Smooth muscle cell of the brain vasculature (primary cell): ENCODE data around the gene DMXL2.
"Not testable (repeated sequence)": the region's sequence is repeated elsewhere in the genome, so short reads cannot be mapped to it uniquely, and the experiment has no call there.

Source experiments
- DNase-seq: peaks from one replicate; pipeline ENCODE4 v3.0.0-alpha.2; 2012; ENCODE audit warnings: low read depth, low spot score

DMXL2 gene

DNA sequence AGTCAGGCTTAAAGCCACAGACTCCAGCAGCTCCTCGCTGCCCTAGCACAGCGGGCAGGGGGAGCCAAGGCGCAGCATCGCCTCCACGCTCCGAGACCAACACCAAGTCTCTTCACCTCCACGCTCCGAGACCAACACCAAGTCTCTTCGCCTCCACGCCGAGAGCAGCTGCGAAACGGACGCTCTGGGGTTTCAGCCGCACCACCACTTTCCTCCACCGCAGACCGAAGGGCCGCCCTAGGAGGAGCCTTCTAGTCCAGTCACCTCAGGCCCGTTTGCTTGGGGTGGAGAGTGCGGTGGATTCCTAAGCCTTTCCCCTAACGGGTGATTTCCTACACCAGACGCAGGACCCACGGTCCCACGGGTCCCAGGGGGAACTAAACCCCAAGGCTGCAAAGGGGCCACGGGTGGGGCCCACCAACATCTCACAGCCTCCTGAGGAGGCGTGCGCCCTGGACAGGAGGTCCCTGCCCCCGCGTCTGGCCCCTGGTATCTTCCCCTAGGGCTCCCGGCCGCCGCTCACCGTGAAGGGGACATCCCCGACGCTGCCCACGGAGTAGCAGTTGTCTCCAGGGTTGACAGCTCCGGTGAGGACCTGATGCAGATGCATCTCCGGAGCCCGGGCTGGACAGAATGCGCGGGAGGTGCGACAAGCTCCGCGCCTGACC lies 501 bp downstream of the DMXL2 start:
- peak; percentile 17 for DNase-seq

DNA sequence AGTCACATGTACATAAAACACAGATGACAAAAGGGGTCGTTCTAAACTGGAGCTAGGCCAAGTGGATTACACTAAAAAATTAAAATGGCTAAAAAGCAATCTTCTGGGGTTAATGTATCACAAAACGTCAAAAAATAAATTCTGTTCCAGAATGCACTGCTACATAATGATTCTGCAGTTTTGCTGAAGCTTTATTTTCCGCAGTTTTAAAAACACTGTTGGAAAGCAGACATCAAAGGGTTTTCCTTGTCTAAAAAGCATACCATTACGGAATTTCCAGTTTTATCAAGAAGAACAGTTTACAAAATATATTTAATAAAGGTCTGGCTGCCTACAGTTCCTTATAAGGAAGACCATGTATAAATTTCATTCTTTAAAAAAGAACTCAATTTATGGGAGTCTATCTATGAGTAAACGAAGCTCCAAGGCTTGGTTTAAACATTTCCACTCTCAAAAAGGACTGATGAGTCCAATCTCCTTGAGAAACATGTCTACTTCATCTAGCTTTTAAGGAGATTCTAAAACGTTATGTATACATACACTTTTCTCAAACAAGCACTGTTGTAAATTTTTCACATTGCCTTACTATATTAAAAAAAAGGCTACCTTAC lies 1.3 kb downstream of the DMXL2 start:
- no peak for DNase-seq

DNA sequence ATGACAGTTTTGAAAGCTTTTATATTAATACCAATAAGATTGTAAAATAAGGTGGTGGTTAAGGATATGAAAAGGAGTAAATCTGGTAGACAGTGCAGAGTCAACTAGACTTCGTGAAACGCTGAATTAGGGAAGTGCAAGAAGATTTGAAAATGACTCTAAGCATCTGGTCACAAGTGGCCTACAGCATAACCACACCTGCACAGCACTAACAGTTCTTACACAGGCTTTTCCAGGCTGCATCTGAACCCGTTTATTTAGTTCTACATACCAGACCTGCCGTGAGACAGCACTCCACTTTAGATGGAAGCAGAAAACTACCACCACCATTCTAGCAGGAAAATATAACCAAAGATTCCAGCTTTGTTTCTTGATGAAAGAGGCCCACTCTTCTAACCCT lies 1.9 kb downstream of the DMXL2 start:
- no peak for DNase-seq

DNA sequence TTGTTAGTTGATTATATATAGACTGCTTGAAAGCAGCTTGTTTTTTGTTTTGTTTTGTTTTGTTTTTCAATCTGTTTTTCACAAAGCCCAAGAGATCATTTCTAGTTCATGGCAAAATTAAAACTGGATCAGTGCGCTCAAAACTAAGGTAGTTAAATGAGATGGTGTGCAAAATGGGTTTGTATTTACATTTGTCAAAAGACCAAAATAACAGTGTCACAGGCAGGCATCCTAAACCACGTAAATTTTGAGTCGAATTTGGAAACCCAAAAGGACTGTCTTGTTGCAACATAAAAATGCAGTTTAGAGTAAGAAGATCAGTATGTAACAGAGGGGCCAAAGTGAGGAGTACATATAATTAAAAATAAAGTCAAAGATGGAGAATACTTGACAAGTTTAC lies 2.4 kb downstream of the DMXL2 start:
- no peak for DNase-seq

- no peak for DNase-seq
Observed at GRCh38 chr15:51619331-51620035, 3.1 kb downstream of the DMXL2 start.

DNA sequence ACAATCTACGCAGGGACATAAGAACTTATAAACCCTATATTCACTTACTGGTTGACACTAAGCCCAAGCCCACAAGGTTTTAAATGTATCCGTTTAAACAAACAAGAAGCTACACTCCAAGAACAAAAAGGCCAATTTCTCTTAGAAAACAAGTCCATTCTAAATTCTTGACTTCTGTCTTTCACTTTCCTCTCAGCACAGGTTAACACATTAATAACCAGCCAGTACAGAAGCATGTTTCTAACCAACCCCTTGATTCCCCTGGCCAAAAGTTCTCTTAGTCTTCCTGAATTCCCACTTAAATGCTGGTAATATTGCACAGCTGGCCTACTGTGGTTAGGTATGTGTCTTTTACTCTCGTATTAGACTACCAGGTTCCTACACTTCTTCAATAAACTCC lies 4.7 kb downstream of the DMXL2 start:
- DNase-seq = no peak

DNA sequence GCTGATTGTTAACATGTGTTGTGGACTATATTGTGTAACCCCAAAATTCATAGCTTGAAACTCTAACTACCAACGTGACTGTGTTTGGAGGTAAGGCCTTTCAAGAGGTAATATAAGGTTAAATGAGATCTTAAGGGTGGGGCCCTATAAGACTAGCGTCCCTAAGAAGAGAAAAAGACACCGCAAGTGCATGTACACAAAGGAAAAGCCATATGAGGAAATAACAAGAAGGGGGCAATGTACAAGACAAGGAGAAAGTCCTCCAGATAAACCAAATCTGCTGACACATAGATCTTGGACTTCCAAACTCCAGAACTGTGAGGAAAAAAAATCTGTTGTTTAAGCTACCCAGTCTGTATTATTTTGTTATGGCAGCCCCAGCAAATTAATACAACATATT lies 8.6 kb downstream of the DMXL2 start:
- DNase-seq = no peak

DNA sequence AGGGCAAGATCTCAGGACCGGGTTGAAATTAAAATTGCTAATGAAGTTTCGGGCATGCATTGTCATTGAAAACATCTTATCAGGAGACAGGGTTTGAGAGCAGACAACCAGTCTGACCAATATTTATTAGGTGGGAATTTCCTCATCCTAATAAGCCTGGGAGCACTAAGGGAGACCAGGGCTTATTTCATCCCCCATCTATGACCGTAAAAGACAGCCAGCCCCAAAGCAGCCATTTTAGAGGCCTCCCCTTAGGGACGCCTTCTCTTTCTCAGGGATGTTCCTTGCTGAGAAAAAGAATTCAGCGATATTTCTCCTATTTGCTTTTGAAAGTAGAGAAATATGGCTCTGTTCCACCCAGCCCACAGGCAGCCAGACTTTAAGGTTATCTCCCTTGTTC lies 9.9 kb downstream of the DMXL2 start:
- not testable (repeated sequence) for DNase-seq

DNA sequence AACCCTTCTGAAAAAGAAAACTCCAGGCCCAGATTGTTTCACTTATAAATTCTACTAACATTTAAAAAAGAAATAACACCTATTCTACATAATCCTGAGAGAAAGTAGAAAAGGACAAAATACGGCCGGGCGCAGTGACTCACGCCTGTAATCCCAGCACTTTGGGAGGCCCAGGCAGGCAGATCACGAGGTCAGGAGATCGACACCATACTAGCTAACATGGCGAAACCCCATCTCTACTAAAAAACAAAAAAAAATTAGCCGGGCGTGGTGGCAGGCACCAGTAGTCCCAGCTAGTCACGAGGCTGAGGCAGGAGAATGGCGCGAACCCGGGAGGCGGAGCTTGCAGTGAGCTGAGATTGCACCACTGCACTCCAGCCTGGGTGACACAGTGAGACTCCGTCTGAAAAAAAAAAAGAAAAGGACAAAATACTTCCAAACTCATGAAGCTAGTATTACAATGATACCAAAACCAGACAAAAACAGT lies 19.1 kb downstream of the DMXL2 start:
- DNase-seq = not testable (repeated sequence)

DNA sequence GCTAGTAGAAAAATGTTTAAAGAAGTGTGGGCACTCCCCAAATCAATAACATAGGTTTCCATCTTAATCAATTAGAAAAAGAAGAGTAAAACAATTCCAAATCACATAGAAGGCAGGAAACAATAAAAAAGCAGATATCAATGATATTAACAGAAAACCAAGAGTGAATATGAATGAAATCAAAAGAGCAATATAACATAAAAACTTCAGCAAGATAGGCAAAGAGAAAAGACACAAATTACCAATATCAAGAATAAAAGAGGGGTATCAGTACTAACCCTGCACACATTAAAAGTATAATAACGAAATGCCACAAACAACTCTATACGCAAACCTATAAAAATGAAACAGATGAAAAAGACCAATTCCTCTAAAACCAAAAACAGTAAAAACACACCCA lies 19.6 kb downstream of the DMXL2 start:
- DNase-seq = no peak

DNA sequence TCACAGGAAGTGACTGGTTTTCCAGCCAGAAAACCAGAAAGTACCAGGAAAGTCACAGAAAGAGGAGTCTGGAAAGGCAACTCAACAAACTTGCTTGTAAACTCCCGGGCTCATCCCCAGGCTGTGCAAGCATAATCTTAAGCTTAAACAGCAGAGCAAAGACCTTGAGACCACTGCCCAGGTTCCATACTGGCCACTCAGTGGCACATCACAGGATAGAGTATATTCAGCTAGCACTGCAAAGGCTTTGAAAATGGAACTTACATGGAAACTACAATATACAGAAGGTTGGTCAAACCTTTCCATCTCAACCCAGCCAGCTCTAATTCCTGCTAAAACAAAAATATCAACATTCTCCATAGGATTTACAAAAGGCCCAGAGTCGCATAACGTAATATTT lies 20.1 kb downstream of the DMXL2 start:
- DNase-seq = no peak

- DNase-seq = no peak
Observed at GRCh38 chr15:51601801-51602200, 20.8 kb downstream of the DMXL2 start.

GRCh38 chr15:51600114-51600513 lies 22.5 kb downstream of the DMXL2 start:
- no peak for DNase-seq

- no peak for DNase-seq
Observed at GRCh38 chr15:51589881-51590568, 32.5 kb downstream of the DMXL2 start.

DNA sequence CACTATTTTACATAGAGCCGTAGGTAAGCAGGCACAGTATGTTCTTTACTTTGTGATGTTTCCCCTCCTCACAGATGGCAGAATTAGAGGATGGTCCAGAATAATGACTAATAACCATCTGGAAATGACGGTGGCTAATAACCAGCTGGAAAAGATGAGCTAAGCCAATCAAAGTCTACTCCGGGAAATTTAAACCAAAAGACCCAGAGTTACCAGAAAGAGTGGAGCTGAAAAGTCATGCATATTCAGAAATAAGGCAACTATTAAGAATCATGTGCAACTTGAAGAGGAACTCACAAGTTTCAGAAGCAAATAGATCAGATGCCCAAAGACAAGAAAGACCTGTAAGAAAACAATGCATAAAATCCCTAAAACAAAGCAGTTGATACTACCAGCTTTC lies 33.6 kb downstream of the DMXL2 start:
- no peak for DNase-seq

GRCh38 chr15:51585986-51586385 lies 36.6 kb downstream of the DMXL2 start:
- DNase-seq = no peak

DNA sequence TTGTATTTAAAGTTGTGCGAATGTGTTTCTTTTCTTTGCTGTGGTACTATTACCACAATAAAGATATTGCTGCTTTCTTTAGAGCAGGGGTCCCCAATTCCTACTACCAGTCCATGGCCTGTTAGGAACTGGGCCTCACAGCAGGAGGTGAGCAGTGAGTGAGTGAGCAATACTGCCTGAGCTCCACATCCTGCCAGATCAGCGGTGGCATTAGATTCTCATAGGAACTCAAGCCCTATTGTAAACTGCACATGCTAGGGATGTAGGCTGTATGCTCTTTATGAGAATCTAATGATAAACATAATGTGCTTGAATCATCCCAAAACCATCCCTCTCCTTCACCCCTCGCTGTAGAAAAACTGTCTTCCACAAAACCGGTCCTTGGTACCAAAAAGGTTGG lies 41.6 kb downstream of the DMXL2 start:
- DNase-seq = no peak

GRCh38 chr15:51580385-51580784 lies 42.2 kb downstream of the DMXL2 start:
- DNase-seq = no peak

DNA sequence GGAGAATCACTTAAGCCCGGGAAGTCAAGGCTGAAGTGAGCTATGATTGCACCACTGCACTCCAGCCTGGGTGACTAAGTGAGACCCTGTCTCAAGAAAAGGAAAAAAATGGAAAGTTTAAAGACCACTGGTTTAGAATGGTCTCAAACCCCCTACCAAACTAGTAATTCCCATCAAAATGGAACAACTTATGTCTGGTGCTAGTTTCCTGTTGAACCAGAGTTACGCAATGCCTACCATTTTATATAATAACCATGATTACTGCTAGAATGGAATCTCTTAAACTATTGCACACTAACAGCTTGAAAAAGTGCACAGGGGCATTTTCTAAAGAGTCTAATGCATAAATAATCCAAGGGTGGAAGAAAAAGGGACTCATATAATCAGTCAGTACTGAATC lies 43.6 kb downstream of the DMXL2 start:
- no peak for DNase-seq

GRCh38 chr15:51577636-51578304 lies 44.8 kb downstream of the DMXL2 start:
- DNase-seq = no peak

GRCh38 chr15:51576911-51577500 lies 45.6 kb downstream of the DMXL2 start:
- no peak for DNase-seq
